ENCODE data around the gene DHRSX.

- TF ChIP-seq, protein P1, sequence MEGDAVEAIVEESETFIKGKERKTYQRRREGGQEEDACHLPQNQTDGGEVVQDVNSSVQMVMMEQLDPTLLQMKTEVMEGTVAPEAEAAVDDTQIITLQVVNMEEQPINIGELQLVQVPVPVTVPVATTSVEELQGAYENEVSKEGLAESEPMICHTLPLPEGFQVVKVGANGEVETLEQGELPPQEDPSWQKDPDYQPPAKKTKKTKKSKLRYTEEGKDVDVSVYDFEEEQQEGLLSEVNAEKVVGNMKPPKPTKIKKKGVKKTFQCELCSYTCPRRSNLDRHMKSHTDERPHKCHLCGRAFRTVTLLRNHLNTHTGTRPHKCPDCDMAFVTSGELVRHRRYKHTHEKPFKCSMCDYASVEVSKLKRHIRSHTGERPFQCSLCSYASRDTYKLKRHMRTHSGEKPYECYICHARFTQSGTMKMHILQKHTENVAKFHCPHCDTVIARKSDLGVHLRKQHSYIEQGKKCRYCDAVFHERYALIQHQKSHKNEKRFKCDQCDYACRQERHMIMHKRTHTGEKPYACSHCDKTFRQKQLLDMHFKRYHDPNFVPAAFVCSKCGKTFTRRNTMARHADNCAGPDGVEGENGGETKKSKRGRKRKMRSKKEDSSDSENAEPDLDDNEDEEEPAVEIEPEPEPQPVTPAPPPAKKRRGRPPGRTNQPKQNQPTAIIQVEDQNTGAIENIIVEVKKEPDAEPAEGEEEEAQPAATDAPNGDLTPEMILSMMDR (IDR thresholded peaks at IDR 0.05) = no peak
- no peak for TF ChIP-seq POLR2A (IDR thresholded peaks at IDR 0.05)
Observed at GRCh38 chrX:2286731-2287130, 214.0 kb downstream of the DHRSX start.
